NCI-H1048 (cell line): ENCODE data around the gene PRRT2.
"Not testable (repeated sequence)": the region's sequence is repeated elsewhere in the genome, so short reads cannot be mapped to it uniquely, and the experiment has no call there.

Source experiments
- DNase-seq: peaks from one replicate; lab custom pipeline; 2025; lab: John Stamatoyannopoulos, UW

Gene PRRT2

GRCh38 chr16:29811896-29812665 is at the start of gene PRRT2:
Gene PRRT2, plus strand, starts transcription at chr16:29812193. Its CDS starts 862 bp downstream, at chr16:29813055.
- DNase-seq, result no peak

GRCh38 chr16:29763326-29763725 is 48.7 kb upstream of the PRRT2 start:
- DNase-seq, result no peak

- DNase-seq, result no peak
These were observed 46.6 kb upstream of the PRRT2 start for GRCh38 chr16:29765167-29766032.

- no peak for DNase-seq
These were observed 45.4 kb upstream of the PRRT2 start for GRCh38 chr16:29766571-29766970.

GRCh38 chr16:29767062-29767461 is 44.9 kb upstream of the PRRT2 start:
- no peak for DNase-seq

GRCh38 chr16:29769507-29769906 is 42.5 kb upstream of the PRRT2 start:
- no peak for DNase-seq

- no peak for DNase-seq
These were observed 41.6 kb upstream of the PRRT2 start for GRCh38 chr16:29770250-29770929.

- DNase-seq, result not testable (repeated sequence)
These were observed 39.7 kb upstream of the PRRT2 start for GRCh38 chr16:29772330-29772729.

- DNase-seq, result no peak
These were observed 37.3 kb upstream of the PRRT2 start for GRCh38 chr16:29774730-29775129.

- no peak for DNase-seq
These were observed 36.1 kb upstream of the PRRT2 start for GRCh38 chr16:29775742-29776408.

GRCh38 chr16:29777576-29778350 is 34.2 kb upstream of the PRRT2 start, which contains the start of gene ZG16:
Gene ZG16, plus strand, starts transcription at chr16:29778256. Its CDS starts 1,011 bp downstream, at chr16:29779267.
- DNase-seq, result no peak

- no peak for DNase-seq
These were observed 32.5 kb upstream of the PRRT2 start for GRCh38 chr16:29779474-29779873.

GRCh38 chr16:29783094-29783953 is 28.7 kb upstream of the PRRT2 start:
- DNase-seq, result not testable (repeated sequence)

- no peak for DNase-seq
These were observed 27.8 kb upstream of the PRRT2 start for GRCh38 chr16:29784157-29784556.

- DNase-seq, result no peak
These were observed 27.0 kb upstream of the PRRT2 start for GRCh38 chr16:29784901-29785500.

GRCh38 chr16:29787155-29787554 is 24.8 kb upstream of the PRRT2 start:
- not testable (repeated sequence) for DNase-seq

- no peak for DNase-seq
These were observed 22.2 kb upstream of the PRRT2 start for GRCh38 chr16:29789775-29790182.

- peak; percentile 91 for DNase-seq
These were observed 21.6 kb upstream of the PRRT2 start, which contains the start of gene KIF22 for GRCh38 chr16:29790183-29790948. Gene KIF22, plus strand, starts transcription at chr16:29790751. Its CDS starts 9 bp downstream, at chr16:29790760.
